ENCODE measurements around the gene ZNF740. TPM values are rescaled to one million over a fixed set of nuclear protein-coding genes. Genes with fewer than 3 reads are reported as not detected.

The ZNF740 gene
- total and polyA plus RNA-seq, 2 donors (not counting 1 experiment from before 2014, with no cell fraction given) = 35.9 to 117 TPM

DNA sequence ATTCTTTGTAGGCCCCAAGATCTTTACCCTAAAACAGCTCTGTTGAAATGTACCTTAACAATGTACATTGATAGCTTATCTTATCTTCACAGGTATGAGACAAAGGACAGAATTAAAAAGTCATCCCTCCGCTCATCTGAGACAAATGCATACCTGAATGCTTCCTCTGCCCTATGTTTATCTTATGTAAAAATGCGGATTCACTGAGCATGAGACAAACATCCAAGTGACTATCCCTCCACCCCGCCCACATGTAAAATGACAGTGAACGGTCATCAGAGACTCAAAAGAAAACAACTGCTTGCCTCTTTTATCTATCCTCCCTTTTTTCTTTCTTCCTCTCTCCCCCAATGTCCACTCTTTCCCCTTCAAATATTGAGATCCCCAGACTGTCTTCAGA lies 37.2 kb upstream of the ZNF740 start:
- intact Hi-C loops (cut with micrococcal nuclease) = no loop called here
- WGBS (ENCODE audit: insufficient coverage) = 97% methylated on average over 3 of the region's 4 CpGs
- Histone ChIP-seq H3K27me3 (replicated peaks in 1 of 4; ENCODE audit: control extremely low read depth in 1 of 4, control insufficient read depth in 3 of 4, insufficient read depth in 4 of 4, low read length in 3 of 4) (no peaks in the 10 kb centered on the region), H3K4me2 (replicated peaks; ENCODE audit: low read depth, low read length, poor library complexity, severe bottlenecking) (no peak overlapping the region), H3K9ac (ENCODE audit: low read length) (no peak overlapping the region), H3K4me1 (ENCODE audit: control insufficient read depth in 2 of 2, insufficient read depth in 2 of 2, low read length in 2 of 2) (no peaks in the 10 kb centered on the region), H2AFZ (ENCODE audit: insufficient read depth, low read depth, low read length, poor library complexity, severe bottlenecking) (no peak overlapping the region), H3K27ac (ENCODE audit: low read length in 2 of 2) (no peak overlapping the region), H3K4me3 (ENCODE audit: control extremely low read depth in 1 of 5, extremely low read depth in 1 of 5, insufficient read depth in 1 of 5, low read depth in 2 of 5, low read length in 4 of 5) (no peak overlapping the region), H4K20me1 (ENCODE audit: control insufficient read depth, insufficient read depth, low read length, poor library complexity, severe bottlenecking) (no peaks in the 10 kb centered on the region), H3K79me2 (ENCODE audit: control insufficient read depth, insufficient read depth, low read length) (no peaks in the 10 kb centered on the region), H3K36me3 (replicated peaks in 1 of 2; ENCODE audit: control extremely low read depth in 1 of 2, control insufficient read depth in 1 of 2, extremely low read depth in 1 of 2, insufficient read depth in 2 of 2, low read length in 1 of 2) (no peaks in the 10 kb centered on the region), H3K9me3 (ENCODE audit: control extremely low read depth in 1 of 3, control insufficient read depth in 2 of 3, insufficient read depth in 1 of 3, low read length in 2 of 3) (peaks cover 0 to 11% (median 2%) of the 10 kb centered on the region in 3 donors)
- Mint-ChIP-seq H3K4me3 (no peak overlapping the region), H3K9me3 (ENCODE audit: insufficient read depth) (peaks cover 2% of the 10 kb centered on the region), H3K27me3 (peaks cover 9% of the 10 kb centered on the region), H3K4me1 (no peaks in the 10 kb centered on the region), H3K27ac (no peak overlapping the region)
- ATAC-seq (ENCODE audit: low read depth) (no peak), DNase-seq (no peak)
- POLR2A ChIA-PET = no interaction called here
- CTCF ChIA-PET = interaction anchor here (0.7 kb wide), 3 partner anchors 65 to 690 kb away, joined by 3 to 5 read pairs (median 4); no protein-coding TSS in a partner anchor
- TF ChIP-seq CTCF (IDR thresholded peaks at IDR 0.05) (no peak), EZH2 (IDR thresholded peaks at IDR 0.05; ENCODE audit: borderline replicate concordance, insufficient read depth, low read depth, low read length, poor library complexity, severe bottlenecking) (no peak)

- Mint-ChIP-seq H3K4me1 (no peaks in the 10 kb centered on the region), H3K27me3 (peaks cover 9% of the 10 kb centered on the region), H3K9me3 (ENCODE audit: insufficient read depth) (no peaks in the 10 kb centered on the region), H3K27ac (no peak overlapping the region), H3K4me3 (no peak overlapping the region)
- H4K20me1 ChIP-seq (ENCODE audit: control insufficient read depth, insufficient read depth, low read length, poor library complexity, severe bottlenecking) = no peaks in the 10 kb centered on the region
- H3K9ac ChIP-seq (ENCODE audit: low read length) = no peak overlapping the region
- no peak for ATAC-seq (ENCODE audit: low read depth)
- no peak overlapping the region for H3K4me3 ChIP-seq (ENCODE audit: control extremely low read depth in 1 of 5, extremely low read depth in 1 of 5, insufficient read depth in 1 of 5, low read depth in 2 of 5, low read length in 4 of 5)
- no peaks in the 10 kb centered on the region for H3K9me3 ChIP-seq (ENCODE audit: control extremely low read depth in 1 of 3, control insufficient read depth in 2 of 3, insufficient read depth in 1 of 3, low read length in 2 of 3)
- H3K4me1 ChIP-seq (ENCODE audit: control insufficient read depth in 2 of 2, insufficient read depth in 2 of 2, low read length in 2 of 2) = no peaks in the 10 kb centered on the region
- ChIA-PET POLR2A (no interaction called here), CTCF (no interaction called here)
- no peak overlapping the region for H2AFZ ChIP-seq (ENCODE audit: insufficient read depth, low read depth, low read length, poor library complexity, severe bottlenecking)
- DNase-seq = no peak
- 95% methylated on average over 4 of the region's 5 CpGs for WGBS (ENCODE audit: insufficient coverage)
- no peak overlapping the region for H3K27ac ChIP-seq (ENCODE audit: low read length in 2 of 2)
- no peaks in the 10 kb centered on the region for H3K27me3 ChIP-seq (replicated peaks in 1 of 4; ENCODE audit: control extremely low read depth in 1 of 4, control insufficient read depth in 3 of 4, insufficient read depth in 4 of 4, low read length in 3 of 4)
- H3K79me2 ChIP-seq (ENCODE audit: control insufficient read depth, insufficient read depth, low read length) = no peaks in the 10 kb centered on the region
- TF ChIP-seq EZH2 (IDR thresholded peaks at IDR 0.05; ENCODE audit: borderline replicate concordance, insufficient read depth, low read depth, low read length, poor library complexity, severe bottlenecking) = no peak
- TF ChIP-seq CTCF (IDR thresholded peaks at IDR 0.05) = no peak
- H3K4me2 ChIP-seq (replicated peaks; ENCODE audit: low read depth, low read length, poor library complexity, severe bottlenecking) = no peak overlapping the region
- no peaks in the 10 kb centered on the region for H3K36me3 ChIP-seq (replicated peaks in 1 of 2; ENCODE audit: control extremely low read depth in 1 of 2, control insufficient read depth in 1 of 2, extremely low read depth in 1 of 2, insufficient read depth in 2 of 2, low read length in 1 of 2)
- intact Hi-C loops (cut with micrococcal nuclease) = no loop called here
Measured at GRCh38 chr12:53145383-53146260, 34.9 kb upstream of the ZNF740 start.

All from B cell (primary cell).